WI38 (cell line): ENCODE data around the gene PDGFD.

Experiments
- H3K4me3 ChIP-seq: 2 replicates; pipeline ENCODE4 v1.5.1; 2011; ENCODE audit warnings: low read depth, mild to moderate bottlenecking, control low read depth, low read length
- TF ChIP-seq, protein P1 (sequence below): IDR thresholded peaks from 2 replicates; pipeline ENCODE4 v1.5.1; 2012; ENCODE audit warnings: low read depth, mild to moderate bottlenecking, control low read depth, low read length

PDGFD gene

DNA sequence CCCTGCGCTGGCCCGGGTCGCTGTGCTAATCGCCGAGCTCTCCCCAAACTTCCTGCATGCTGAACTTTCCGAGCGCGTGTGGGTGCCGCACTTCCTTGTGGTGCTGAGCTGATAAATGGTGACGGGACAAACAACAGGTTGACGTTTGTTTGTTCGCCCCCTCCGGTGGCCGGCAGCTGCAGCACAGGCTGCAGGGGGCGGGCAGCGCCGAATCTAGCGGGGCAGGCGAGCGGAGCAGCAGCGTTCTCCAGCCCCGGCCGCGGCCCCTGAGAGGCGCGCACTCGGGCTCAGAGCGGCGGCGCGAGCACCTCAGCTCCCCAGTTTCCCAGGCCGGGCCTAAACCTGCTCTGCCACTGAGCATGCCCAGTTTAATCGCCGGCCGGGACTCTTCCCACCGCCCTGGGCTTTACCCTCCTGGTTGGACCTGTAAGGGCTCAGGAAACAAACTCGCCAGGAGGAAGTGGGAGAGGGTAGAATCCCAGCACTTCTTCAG, at the start of gene PDGFD:
Gene PDGFD, minus strand, starts transcription at position 120 of the 493 bp plus-strand sequence.
- TF ChIP-seq, protein P1, sequence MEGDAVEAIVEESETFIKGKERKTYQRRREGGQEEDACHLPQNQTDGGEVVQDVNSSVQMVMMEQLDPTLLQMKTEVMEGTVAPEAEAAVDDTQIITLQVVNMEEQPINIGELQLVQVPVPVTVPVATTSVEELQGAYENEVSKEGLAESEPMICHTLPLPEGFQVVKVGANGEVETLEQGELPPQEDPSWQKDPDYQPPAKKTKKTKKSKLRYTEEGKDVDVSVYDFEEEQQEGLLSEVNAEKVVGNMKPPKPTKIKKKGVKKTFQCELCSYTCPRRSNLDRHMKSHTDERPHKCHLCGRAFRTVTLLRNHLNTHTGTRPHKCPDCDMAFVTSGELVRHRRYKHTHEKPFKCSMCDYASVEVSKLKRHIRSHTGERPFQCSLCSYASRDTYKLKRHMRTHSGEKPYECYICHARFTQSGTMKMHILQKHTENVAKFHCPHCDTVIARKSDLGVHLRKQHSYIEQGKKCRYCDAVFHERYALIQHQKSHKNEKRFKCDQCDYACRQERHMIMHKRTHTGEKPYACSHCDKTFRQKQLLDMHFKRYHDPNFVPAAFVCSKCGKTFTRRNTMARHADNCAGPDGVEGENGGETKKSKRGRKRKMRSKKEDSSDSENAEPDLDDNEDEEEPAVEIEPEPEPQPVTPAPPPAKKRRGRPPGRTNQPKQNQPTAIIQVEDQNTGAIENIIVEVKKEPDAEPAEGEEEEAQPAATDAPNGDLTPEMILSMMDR: peak; percentile 58
- H3K4me3 ChIP-seq: peak within 1 kb of the TSS; percentile 74

DNA sequence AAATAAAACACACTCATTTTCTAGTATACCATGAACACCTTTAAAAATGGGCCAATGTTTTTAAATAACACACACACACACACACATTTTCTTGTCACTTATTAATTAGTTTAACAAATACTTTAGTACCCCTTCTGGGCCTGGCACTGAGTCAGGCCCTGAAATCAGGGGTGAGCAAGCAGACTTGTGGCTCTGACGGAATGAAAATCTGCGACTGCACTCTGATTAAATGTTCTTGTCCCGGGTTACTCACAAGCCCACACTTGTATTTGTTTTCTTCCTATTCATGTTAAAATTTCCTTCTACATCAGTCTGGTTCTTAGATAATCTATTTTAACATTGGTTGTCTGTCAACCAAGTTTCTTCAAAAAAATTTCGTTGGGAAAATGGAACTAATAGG, 43.0 kb upstream of the PDGFD start:
- TF ChIP-seq, protein P1: no peak
- H3K4me3 ChIP-seq: no peak overlapping the region

DNA sequence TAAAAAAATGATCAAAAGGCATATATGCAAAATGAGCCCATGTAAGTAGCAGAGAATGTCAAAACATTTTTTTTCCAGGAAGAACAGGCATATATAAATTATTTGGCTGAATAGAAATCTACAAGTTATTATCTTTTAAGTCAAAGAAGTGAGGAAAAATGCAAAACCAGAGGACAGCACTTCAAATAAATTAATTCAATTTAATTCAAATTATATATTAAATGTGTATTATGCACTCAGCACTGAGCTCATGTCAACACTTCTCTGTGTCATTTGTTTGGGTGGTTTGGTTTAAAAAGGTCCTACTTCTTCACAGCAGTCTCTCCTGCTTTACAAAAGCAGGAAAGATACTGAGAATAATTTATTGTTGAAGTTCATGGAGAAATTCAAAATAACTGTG, 41.9 kb upstream of the PDGFD start:
- H3K4me3 ChIP-seq: no peak overlapping the region
- TF ChIP-seq, protein P1: no peak

DNA sequence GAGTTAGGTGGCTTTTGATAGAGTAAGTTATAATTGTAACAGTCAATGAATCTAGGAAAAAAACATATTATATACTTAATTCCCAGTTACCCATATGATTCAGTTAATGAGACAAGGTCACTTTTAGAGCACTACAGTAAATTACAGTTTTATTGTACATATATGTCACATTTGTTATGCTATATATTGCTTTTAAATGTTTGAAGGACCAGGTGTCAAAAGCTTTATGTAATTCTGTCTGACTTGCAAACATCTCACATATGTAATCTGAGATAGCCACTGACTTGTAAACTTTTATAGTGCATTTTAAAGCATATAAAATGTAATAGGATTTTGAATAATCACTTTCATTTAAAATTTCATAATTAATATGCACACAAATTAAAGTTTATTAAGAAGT, 36.7 kb upstream of the PDGFD start:
- TF ChIP-seq, protein P1: no peak
- no peak overlapping the region for H3K4me3 ChIP-seq

DNA sequence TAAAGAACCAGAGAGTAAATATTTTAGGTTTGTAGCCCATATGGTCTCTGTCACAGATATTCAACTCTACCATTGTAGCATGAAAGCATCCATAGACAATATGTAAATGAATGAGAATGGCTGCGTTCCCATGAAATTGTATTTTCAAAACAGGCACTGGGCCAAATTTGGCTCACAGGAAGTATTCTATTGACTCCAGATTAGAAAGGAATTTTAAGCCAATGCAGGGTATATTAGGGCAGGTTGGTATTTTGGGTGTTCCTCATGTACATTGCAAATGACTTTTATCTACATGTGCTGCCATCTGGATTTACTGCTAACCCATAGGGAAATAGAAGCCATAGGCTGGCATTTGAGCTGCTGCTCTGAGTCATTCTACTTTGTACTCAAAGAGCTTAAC, 35.1 kb upstream of the PDGFD start:
- TF ChIP-seq, protein P1: no peak
- H3K4me3 ChIP-seq: no peak overlapping the region

DNA sequence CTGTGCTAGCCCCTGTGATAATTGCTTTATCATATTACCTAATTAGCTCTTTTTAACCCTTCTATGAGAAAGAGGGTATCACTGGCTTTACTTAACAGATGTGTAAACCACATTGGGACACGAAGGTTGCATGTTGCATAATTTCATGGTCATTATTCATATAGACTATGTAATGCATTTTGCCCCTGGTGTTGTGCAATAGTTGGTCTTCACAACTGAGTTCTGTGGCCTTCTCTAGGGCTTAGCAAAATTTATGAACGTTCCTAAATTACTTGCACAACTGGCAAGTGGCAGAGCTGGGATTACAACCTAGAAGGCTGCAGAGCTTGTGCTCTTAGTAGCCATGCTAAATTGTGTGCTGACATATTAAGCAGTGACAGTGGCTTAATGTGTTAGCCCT, 34.6 kb upstream of the PDGFD start:
- TF ChIP-seq, protein P1: no peak
- no peak overlapping the region for H3K4me3 ChIP-seq

DNA sequence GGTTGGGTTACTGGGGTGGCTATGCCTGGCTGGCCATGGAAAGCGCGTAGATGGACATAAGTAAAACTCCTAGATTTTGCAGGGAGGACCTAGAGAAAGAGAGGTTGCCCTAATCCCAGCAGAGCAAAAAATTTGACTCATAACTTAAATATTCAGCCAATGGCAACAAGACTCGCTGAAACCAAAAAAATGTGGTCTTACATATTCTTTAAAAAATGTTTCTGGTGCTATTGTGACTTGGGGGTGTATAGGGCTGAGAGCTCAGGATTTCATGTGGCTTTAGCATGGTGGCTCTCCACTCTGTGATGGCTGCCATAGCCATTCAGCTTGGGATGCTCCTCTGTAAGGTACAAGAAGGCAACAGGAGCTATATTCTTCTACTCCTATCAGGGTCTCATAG, 27.2 kb upstream of the PDGFD start:
- TF ChIP-seq, protein P1: no peak
- no peak overlapping the region for H3K4me3 ChIP-seq
